ENCODE results near the gene HS6ST2. TPM values are rescaled to one million over a fixed set of nuclear protein-coding genes. Genes with fewer than 3 reads are reported as not detected.

Gene HS6ST2
- total RNA-seq, 1 experiment from 2014 or later = 13.4 TPM

- BruUV-seq (replicated peaks) = no TSS peak
- no peaks in the 10 kb centered on the region for H3K79me2 ChIP-seq (ENCODE audit: low read depth)
- intact Hi-C loops (cut with micrococcal nuclease; ENCODE audit: unreplicated experiment) = no loop called here
- H3K27me3 ChIP-seq (ENCODE audit: insufficient read depth, low read depth) = no peaks in the 10 kb centered on the region
- H3K9me3 ChIP-seq (ENCODE audit: insufficient read depth, low read depth) = no peaks in the 10 kb centered on the region
- no peak overlapping the region for H2AFZ ChIP-seq
- ChIA-PET POLR2A (ENCODE audit: unreplicated experiment) (no interaction called here), CTCF (no interaction called here)
- H3K36me3 ChIP-seq (ENCODE audit: low read depth) = 0 out of 2 replicates have a peak, but pooled peaks cover 3% of the 10 kb centered on the region
- H3K9me2 ChIP-seq (ENCODE audit: insufficient read depth) = no peaks in the 10 kb centered on the region
- H3K4me1 ChIP-seq (replicated peaks; ENCODE audit: insufficient read depth) = peaks cover under 1% of the 10 kb centered on the region; the same call in 1 of the 2 replicates
- no peak for DNase-seq
- no peaks in the 10 kb centered on the region for H4K20me1 ChIP-seq (ENCODE audit: insufficient read depth)
- no peak overlapping the region for H3K4me3 ChIP-seq
- no peak overlapping the region for H3K27ac ChIP-seq
- H3K4me2 ChIP-seq = no peak overlapping the region
- no peaks in the 10 kb centered on the region for H3F3A ChIP-seq (ENCODE audit: insufficient read depth, low read depth)
- TF ChIP-seq EZH2 (IDR thresholded peaks at IDR 0.05; ENCODE audit: low read depth) (no peak), CTCF (conservative IDR thresholded peaks at IDR 0.05) (no peak)
These were observed 226.2 kb downstream of the HS6ST2 start for GRCh38 chrX:132732236-132732635.

- Histone ChIP-seq H3K4me1 (replicated peaks; ENCODE audit: insufficient read depth) (no peaks in the 10 kb centered on the region), H3K4me3 (no peak overlapping the region), H3K79me2 (ENCODE audit: low read depth) (no peaks in the 10 kb centered on the region), H2AFZ (no peak overlapping the region), H3K4me2 (no peak overlapping the region), H3K9me3 (ENCODE audit: insufficient read depth, low read depth) (no peaks in the 10 kb centered on the region), H3F3A (ENCODE audit: insufficient read depth, low read depth) (no peaks in the 10 kb centered on the region), H3K27me3 (ENCODE audit: insufficient read depth, low read depth) (no peaks in the 10 kb centered on the region), H3K27ac (no peak overlapping the region), H3K9me2 (ENCODE audit: insufficient read depth) (no peaks in the 10 kb centered on the region), H4K20me1 (ENCODE audit: insufficient read depth) (no peaks in the 10 kb centered on the region), H3K36me3 (ENCODE audit: low read depth) (0 out of 2 replicates have a peak, but pooled peaks cover 3% of the 10 kb centered on the region)
- POLR2A ChIA-PET (ENCODE audit: unreplicated experiment) = no interaction called here
- TF ChIP-seq CTCF (conservative IDR thresholded peaks at IDR 0.05) (no peak), EZH2 (IDR thresholded peaks at IDR 0.05; ENCODE audit: low read depth) (no peak)
- BruUV-seq (replicated peaks) = no TSS peak
- DNase-seq = no peak
- CTCF ChIA-PET = no interaction called here
- intact Hi-C loops (cut with micrococcal nuclease; ENCODE audit: unreplicated experiment) = no loop called here
These were observed 227.7 kb downstream of the HS6ST2 start for GRCh38 chrX:132730726-132731125.

GRCh38 chrX:132730266-132730665 lies 228.2 kb downstream of the HS6ST2 start:
- DNase-seq = no peak
- no peaks in the 10 kb centered on the region for H4K20me1 ChIP-seq (ENCODE audit: insufficient read depth)
- H2AFZ ChIP-seq = no peak overlapping the region
- no peak overlapping the region for H3K4me3 ChIP-seq
- H3K36me3 ChIP-seq (ENCODE audit: low read depth) = 0 out of 2 replicates have a peak, but pooled peaks cover 3% of the 10 kb centered on the region
- no peaks in the 10 kb centered on the region for H3K9me3 ChIP-seq (ENCODE audit: insufficient read depth, low read depth)
- H3K79me2 ChIP-seq (ENCODE audit: low read depth) = no peaks in the 10 kb centered on the region
- intact Hi-C loops (cut with micrococcal nuclease; ENCODE audit: unreplicated experiment) = no loop called here
- CTCF ChIA-PET = interaction anchor here (0.7 kb wide), 1 partner anchor 210 kb away, joined by 3 read pairs; no protein-coding TSS in a partner anchor
- TF ChIP-seq CTCF (conservative IDR thresholded peaks at IDR 0.05) (no peak), EZH2 (IDR thresholded peaks at IDR 0.05; ENCODE audit: low read depth) (no peak)
- POLR2A ChIA-PET (ENCODE audit: unreplicated experiment) = no interaction called here
- no peaks in the 10 kb centered on the region for H3K9me2 ChIP-seq (ENCODE audit: insufficient read depth)
- BruUV-seq (replicated peaks) = no TSS peak
- H3K27ac ChIP-seq = no peak overlapping the region
- no peak overlapping the region for H3K4me2 ChIP-seq
- no peaks in the 10 kb centered on the region for H3K4me1 ChIP-seq (replicated peaks; ENCODE audit: insufficient read depth)
- no peaks in the 10 kb centered on the region for H3K27me3 ChIP-seq (ENCODE audit: insufficient read depth, low read depth)
- no peaks in the 10 kb centered on the region for H3F3A ChIP-seq (ENCODE audit: insufficient read depth, low read depth)

Measured in PC-9 (cell line).